ENCODE data around the gene LGALS1.

The LGALS1 gene

GRCh38 chr22:37665487-37665886 lies 9.9 kb upstream of the LGALS1 start:
- H3K9ac ChIP-seq (ENCODE audit: low read length), result no peak overlapping the region
- H3K4me3 ChIP-seq (ENCODE audit: low read depth, low read length), result no peak overlapping the region
- H3K27ac ChIP-seq (ENCODE audit: low read depth, low read length), result no peak overlapping the region
- no peaks in the 10 kb centered on the region for H3K27me3 ChIP-seq (ENCODE audit: control insufficient read depth, insufficient read depth, low read length)
- H3K36me3 ChIP-seq (ENCODE audit: control insufficient read depth, insufficient read depth, low read length), result peaks cover 23% of the 10 kb centered on the region
- H3K9me3 ChIP-seq (ENCODE audit: control insufficient read depth, insufficient read depth, low read depth, low read length), result no peaks in the 10 kb centered on the region
- peaks cover 13% of the 10 kb centered on the region for H3K4me1 ChIP-seq (ENCODE audit: control insufficient read depth, insufficient read depth, low read length)

- H3K9ac ChIP-seq (ENCODE audit: low read length), result no peak overlapping the region
- H3K36me3 ChIP-seq (ENCODE audit: control insufficient read depth, insufficient read depth, low read length), result peaks cover 23% of the 10 kb centered on the region
- no peak overlapping the region for H3K4me3 ChIP-seq (ENCODE audit: low read depth, low read length)
- no peaks in the 10 kb centered on the region for H3K27me3 ChIP-seq (ENCODE audit: control insufficient read depth, insufficient read depth, low read length)
- H3K9me3 ChIP-seq (ENCODE audit: control insufficient read depth, insufficient read depth, low read depth, low read length), result no peaks in the 10 kb centered on the region
- H3K4me1 ChIP-seq (ENCODE audit: control insufficient read depth, insufficient read depth, low read length), result 0 out of 2 replicates have a peak, but pooled peaks cover 9% of the 10 kb centered on the region
- no peak overlapping the region for H3K27ac ChIP-seq (ENCODE audit: low read depth, low read length)
Observed at GRCh38 chr22:37669586-37669985, 5.8 kb upstream of the LGALS1 start.

GRCh38 chr22:37672206-37672919 lies 3.1 kb upstream of the LGALS1 start:
- Histone ChIP-seq H3K4me3 (ENCODE audit: low read depth, low read length) (no peak overlapping the region), H3K9me3 (ENCODE audit: control insufficient read depth, insufficient read depth, low read depth, low read length) (no peaks in the 10 kb centered on the region), H3K36me3 (ENCODE audit: control insufficient read depth, insufficient read depth, low read length) (peaks cover 2% of the 10 kb centered on the region; the same call in 1 of the 2 replicates), H3K9ac (ENCODE audit: low read length) (no peak overlapping the region), H3K27ac (ENCODE audit: low read depth, low read length) (no peak overlapping the region), H3K4me1 (ENCODE audit: control insufficient read depth, insufficient read depth, low read length) (peaks cover 20% of the 10 kb centered on the region), H3K27me3 (ENCODE audit: control insufficient read depth, insufficient read depth, low read length) (no peaks in the 10 kb centered on the region)

DNA sequence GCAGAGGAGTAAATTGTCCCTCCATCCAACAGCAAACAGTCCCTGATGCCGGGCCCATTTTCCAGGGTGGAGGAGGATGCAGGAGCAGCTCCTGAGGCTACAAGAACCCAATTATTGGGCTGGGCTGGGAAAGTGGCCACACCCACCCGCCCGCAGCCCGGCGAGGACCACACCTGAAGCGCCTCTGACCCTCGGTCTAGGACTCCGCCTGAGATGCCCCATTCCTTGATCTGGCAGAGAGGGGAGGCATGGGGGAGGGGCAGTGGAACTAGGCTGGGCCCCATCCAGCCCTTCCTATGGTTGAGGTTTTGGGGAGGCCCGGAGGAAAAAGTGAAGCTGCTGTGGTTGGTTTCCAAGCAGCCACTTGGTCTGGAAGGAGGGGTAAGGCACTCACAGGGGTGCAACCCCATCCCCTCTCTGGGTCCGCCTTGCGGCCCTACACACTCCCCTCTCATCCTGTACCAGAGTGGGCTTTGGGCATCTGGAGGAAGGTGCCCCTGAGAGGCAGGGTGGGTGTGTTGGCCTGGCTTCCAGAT lies 2.4 kb upstream of the LGALS1 start:
- Histone ChIP-seq H3K9ac (ENCODE audit: low read length) (no peak overlapping the region), H3K36me3 (ENCODE audit: control insufficient read depth, insufficient read depth, low read length) (peaks cover under 1% of the 10 kb centered on the region; the same call in 1 of the 2 replicates), H3K27ac (ENCODE audit: low read depth, low read length) (no peak overlapping the region), H3K27me3 (ENCODE audit: control insufficient read depth, insufficient read depth, low read length) (no peaks in the 10 kb centered on the region), H3K4me3 (ENCODE audit: low read depth, low read length) (no peak overlapping the region), H3K4me1 (ENCODE audit: control insufficient read depth, insufficient read depth, low read length) (peaks cover 15% of the 10 kb centered on the region), H3K9me3 (ENCODE audit: control insufficient read depth, insufficient read depth, low read depth, low read length) (no peaks in the 10 kb centered on the region)

DNA sequence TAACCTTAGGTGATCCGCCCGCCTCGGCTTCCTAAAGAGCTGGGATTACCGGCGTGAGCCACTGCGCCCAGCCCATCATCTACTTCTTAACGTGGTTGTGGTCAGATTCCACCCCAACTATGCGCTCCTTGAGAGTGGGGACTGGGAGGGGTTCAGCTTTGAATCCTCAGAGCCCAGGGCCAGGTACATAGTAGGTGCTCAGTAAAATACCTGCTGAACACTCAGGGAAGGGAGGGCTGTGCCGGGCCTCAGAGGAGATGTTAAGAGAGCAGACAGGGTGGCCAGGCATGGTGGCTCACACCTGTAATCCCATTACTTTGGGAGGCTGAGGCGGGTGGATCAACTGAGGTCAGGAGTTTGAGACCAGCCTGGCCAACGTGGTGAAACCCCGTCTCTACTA lies 1.2 kb upstream of the LGALS1 start:
- Histone ChIP-seq H3K27ac (ENCODE audit: low read depth, low read length) (no peak overlapping the region), H3K27me3 (ENCODE audit: control insufficient read depth, insufficient read depth, low read length) (no peaks in the 10 kb centered on the region), H3K9ac (ENCODE audit: low read length) (no peak overlapping the region), H3K36me3 (ENCODE audit: control insufficient read depth, insufficient read depth, low read length) (peaks cover 5% of the 10 kb centered on the region; the same call in 1 of the 2 replicates), H3K4me3 (ENCODE audit: low read depth, low read length) (no peak overlapping the region), H3K4me1 (ENCODE audit: control insufficient read depth, insufficient read depth, low read length) (peaks cover 15% of the 10 kb centered on the region), H3K9me3 (ENCODE audit: control insufficient read depth, insufficient read depth, low read depth, low read length) (no peaks in the 10 kb centered on the region)

GRCh38 chr22:37675930-37676735 lies 697 bp downstream of the LGALS1 start:
- H3K36me3 ChIP-seq (ENCODE audit: control insufficient read depth, insufficient read depth, low read length), result peaks cover 12% of the 10 kb centered on the region; the same call in 1 of the 2 replicates
- H3K4me3 ChIP-seq (ENCODE audit: low read depth, low read length), result peak overlapping the region; percentile 48
- peak overlapping the region; percentile 32 for H3K9ac ChIP-seq (ENCODE audit: low read length)
- H3K9me3 ChIP-seq (ENCODE audit: control insufficient read depth, insufficient read depth, low read depth, low read length), result no peaks in the 10 kb centered on the region
- peak overlapping the region; percentile 16; the same call in 1 of the 2 replicates for H3K27ac ChIP-seq (ENCODE audit: low read depth, low read length)
- H3K27me3 ChIP-seq (ENCODE audit: control insufficient read depth, insufficient read depth, low read length), result no peaks in the 10 kb centered on the region
- peaks cover 15% of the 10 kb centered on the region for H3K4me1 ChIP-seq (ENCODE audit: control insufficient read depth, insufficient read depth, low read length)

- Histone ChIP-seq H3K9me3 (ENCODE audit: control insufficient read depth, insufficient read depth, low read depth, low read length) (no peaks in the 10 kb centered on the region), H3K4me1 (ENCODE audit: control insufficient read depth, insufficient read depth, low read length) (peaks cover 11% of the 10 kb centered on the region), H3K4me3 (ENCODE audit: low read depth, low read length) (peak overlapping the region; percentile 48), H3K27me3 (ENCODE audit: control insufficient read depth, insufficient read depth, low read length) (no peaks in the 10 kb centered on the region), H3K27ac (ENCODE audit: low read depth, low read length) (peak overlapping the region; percentile 16; the same call in 1 of the 2 replicates), H3K36me3 (ENCODE audit: control insufficient read depth, insufficient read depth, low read length) (peaks cover 12% of the 10 kb centered on the region; the same call in 1 of the 2 replicates), H3K9ac (ENCODE audit: low read length) (peak overlapping the region; percentile 32)
Observed at GRCh38 chr22:37676736-37677492, 1.5 kb downstream of the LGALS1 start.

DNA sequence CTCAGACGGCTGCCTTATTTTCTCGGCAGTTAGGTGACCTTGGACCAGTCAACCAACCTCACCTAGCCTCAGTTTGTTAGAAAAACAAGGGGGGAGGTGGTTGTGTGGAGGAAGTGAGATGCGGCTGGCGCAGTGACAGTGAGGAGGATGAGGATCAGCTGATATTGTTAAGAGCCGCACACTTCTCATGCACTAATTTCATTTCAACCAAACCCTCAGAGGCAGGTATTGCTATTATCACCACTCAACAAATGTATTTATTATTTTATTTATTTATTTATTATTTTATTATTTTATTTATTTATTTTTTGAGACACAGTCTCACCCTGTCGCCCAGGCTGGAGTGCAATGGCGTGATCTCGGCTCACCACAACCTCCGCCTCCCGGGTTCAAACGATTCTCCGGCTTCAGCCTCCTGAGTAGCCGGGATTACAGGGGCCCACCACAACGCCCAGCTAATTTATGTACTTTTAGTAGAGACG lies 2.1 kb downstream of the LGALS1 start:
- Histone ChIP-seq H3K9me3 (ENCODE audit: control insufficient read depth, insufficient read depth, low read depth, low read length) (no peaks in the 10 kb centered on the region), H3K9ac (ENCODE audit: low read length) (no peak overlapping the region), H3K4me3 (ENCODE audit: low read depth, low read length) (peak overlapping the region; percentile 48), H3K36me3 (ENCODE audit: control insufficient read depth, insufficient read depth, low read length) (peaks cover 12% of the 10 kb centered on the region; the same call in 1 of the 2 replicates), H3K27ac (ENCODE audit: low read depth, low read length) (no peak overlapping the region), H3K27me3 (ENCODE audit: control insufficient read depth, insufficient read depth, low read length) (no peaks in the 10 kb centered on the region), H3K4me1 (ENCODE audit: control insufficient read depth, insufficient read depth, low read length) (peaks cover 11% of the 10 kb centered on the region)

DNA sequence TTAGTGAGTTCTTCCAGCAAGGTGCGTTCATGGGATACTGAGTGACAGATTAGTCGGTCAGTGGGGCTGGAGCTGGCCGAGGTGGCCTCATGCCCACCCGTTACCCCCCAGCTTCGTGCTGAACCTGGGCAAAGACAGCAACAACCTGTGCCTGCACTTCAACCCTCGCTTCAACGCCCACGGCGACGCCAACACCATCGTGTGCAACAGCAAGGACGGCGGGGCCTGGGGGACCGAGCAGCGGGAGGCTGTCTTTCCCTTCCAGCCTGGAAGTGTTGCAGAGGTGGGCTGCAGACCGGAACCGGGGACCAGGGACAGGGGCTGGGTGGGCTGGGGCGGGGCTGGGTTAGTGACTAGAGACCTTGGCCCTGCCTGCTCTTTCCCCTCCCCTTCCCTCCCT lies 2.9 kb downstream of the LGALS1 start:
- Histone ChIP-seq H3K27ac (ENCODE audit: low read depth, low read length) (no peak overlapping the region), H3K9ac (ENCODE audit: low read length) (peak overlapping the region; percentile 18), H3K4me3 (ENCODE audit: low read depth, low read length) (no peak overlapping the region), H3K27me3 (ENCODE audit: control insufficient read depth, insufficient read depth, low read length) (no peaks in the 10 kb centered on the region), H3K4me1 (ENCODE audit: control insufficient read depth, insufficient read depth, low read length) (peaks cover 11% of the 10 kb centered on the region), H3K9me3 (ENCODE audit: control insufficient read depth, insufficient read depth, low read depth, low read length) (no peaks in the 10 kb centered on the region), H3K36me3 (ENCODE audit: control insufficient read depth, insufficient read depth, low read length) (peaks cover 12% of the 10 kb centered on the region; the same call in 1 of the 2 replicates)

GRCh38 chr22:37679670-37680069 lies 4.2 kb downstream of the LGALS1 start:
- Histone ChIP-seq H3K27ac (ENCODE audit: low read depth, low read length) (no peak overlapping the region), H3K36me3 (ENCODE audit: control insufficient read depth, insufficient read depth, low read length) (peaks cover 12% of the 10 kb centered on the region; the same call in 1 of the 2 replicates), H3K9me3 (ENCODE audit: control insufficient read depth, insufficient read depth, low read depth, low read length) (no peaks in the 10 kb centered on the region), H3K4me1 (ENCODE audit: control insufficient read depth, insufficient read depth, low read length) (peaks cover 11% of the 10 kb centered on the region), H3K27me3 (ENCODE audit: control insufficient read depth, insufficient read depth, low read length) (no peaks in the 10 kb centered on the region), H3K4me3 (ENCODE audit: low read depth, low read length) (no peak overlapping the region), H3K9ac (ENCODE audit: low read length) (no peak overlapping the region)

Measured in HUES6 (cell line).